ENCODE measurements around the gene CADM4. TPM values are rescaled to one million over a fixed set of nuclear protein-coding genes. Genes with fewer than 3 reads are reported as not detected.

CADM4 gene
- total RNA-seq, 4 donors from 2014 or later = 19.8 to 52.5 (median 31.6) TPM

DNA sequence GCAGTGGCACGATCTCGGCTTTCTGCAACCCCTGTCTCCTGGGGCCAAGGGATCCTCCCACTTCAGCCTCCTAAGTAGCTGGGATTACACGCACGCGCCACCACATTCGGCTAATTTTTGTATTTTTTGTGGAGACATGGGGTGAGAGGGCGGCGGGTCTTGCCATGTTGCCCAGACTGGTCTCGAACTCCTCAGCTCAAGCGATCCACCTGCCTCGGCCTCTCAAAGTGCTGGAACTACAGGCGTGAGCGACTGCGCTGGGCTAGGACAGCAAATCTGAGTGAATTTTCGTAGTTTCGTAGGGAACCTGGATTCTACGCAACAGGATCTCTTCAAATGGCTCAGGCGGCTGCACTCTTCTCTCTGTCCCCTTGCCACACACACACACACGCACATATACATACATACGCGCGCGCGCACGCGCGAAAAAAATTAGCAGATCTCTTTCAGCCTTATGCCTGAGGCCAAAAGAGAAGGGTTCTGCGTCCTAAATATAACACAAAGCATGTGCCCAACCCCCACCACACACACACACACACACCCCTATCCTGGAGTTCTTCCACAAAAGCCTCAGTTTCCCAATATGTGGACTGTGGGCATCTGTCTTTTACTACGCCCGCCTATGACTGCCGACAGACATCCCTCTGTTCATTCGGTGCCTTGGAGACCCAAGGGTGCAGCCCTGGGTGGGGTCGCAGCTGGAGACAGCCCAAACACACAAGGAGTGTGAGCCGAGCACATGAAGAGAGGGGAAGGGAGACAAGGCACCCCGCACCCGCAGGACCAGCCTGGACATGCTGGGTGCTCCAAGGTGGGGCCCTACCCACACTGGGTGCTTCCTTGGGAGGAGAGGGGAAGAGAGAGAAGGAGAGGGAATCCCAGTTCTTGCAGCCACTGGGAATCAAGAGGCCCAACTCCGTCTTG lies 63.4 kb downstream of the CADM4 start:
- Histone ChIP-seq H3K4me1 (peaks cover 0 to 53% (median 6%) of the 10 kb centered on the region in 3 donors), H3K27ac (peak overlapping the region; percentile 80 to 88 (median 84)), H3K27me3 (no peaks in the 10 kb centered on the region), H3K4me3 (peak overlapping the region; percentile 83 to 99), H3K9me3 (no peaks in the 10 kb centered on the region), H3K36me3 (peaks cover 0 to 23% of the 10 kb centered on the region in 2 donors)
- TF ChIP-seq CTCF (IDR thresholded peaks at IDR 0.05) (no peak), POLR2A (IDR thresholded peaks at IDR 0.05) (no peak), POLR2AphosphoS5 (IDR thresholded peaks at IDR 0.05) (no peak), EP300 (IDR thresholded peaks at IDR 0.05) (no peak)
- peak; percentile 1 for ATAC-seq
- 59 to 76% methylated on average over 15 to 28 of the region's 37 CpGs for WGBS, 2 donors (ENCODE audit: low coverage in 1 of 2)

DNA sequence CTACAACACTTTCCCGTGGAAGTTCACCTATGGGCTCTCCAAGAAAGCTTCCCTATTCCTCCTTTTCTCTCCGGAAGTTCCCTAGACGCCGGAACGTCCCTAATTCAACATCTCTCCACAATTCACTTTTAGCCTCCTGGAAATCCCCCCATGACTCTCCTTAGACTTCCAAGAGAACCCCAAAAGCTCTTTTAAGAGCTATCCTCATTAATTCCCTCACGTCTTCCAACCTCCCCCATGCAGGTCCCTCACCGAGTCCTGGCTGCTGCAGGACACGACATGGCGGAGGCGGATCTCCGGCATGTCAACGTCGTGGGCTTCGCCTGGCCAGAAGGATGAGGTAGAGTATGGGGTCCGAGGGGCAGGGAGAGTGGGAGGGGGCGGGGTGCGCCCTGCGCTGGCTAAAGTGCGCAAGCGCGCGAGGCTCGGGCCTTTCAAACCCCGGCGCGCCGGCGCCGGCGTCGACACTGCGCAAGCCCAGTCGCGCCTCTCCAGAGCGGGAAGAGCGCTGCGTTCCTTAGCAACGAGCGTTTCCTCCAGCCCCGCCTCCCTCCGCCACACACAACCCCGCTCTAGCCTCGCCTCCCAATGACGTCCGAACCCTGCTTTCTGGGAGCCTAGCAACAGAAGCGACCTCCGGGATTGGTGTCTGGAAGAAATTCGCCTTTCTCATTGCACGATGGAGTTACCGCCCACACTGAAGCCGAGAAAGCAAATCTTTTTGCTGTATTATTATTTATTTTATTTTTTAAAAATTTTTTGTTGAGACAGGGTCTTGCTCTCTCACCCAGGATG lies 64.3 kb downstream of the CADM4 start, which contains the start of the genes PINLYP and XRCC1:
TSS of gene PINLYP (plus strand) at position 646 of the 795 bp plus-strand sequence. CDS start 1,391 bp downstream, outside the sequence.
TSS of gene XRCC1 (minus strand) at position 372 of the 795 bp plus-strand sequence. CDS start at position 303, 69 bp downstream.
- H3K9me3 ChIP-seq = no peaks in the 10 kb centered on the region
- H3K4me3 ChIP-seq = peak within 1 kb of the TSS; percentile 83 to 99
- H3K27me3 ChIP-seq = no peaks in the 10 kb centered on the region
- peaks cover 0 to 31% of the 10 kb centered on the region in 2 donors for H3K36me3 ChIP-seq
- peak; percentile 99 for ATAC-seq
- peak within 1 kb of the TSS; percentile 86 to 95 (median 88) for H3K27ac ChIP-seq
- WGBS, 2 donors (ENCODE audit: low coverage in 1 of 2) = 0% methylated on average over 10 to 13 of the region's 51 CpGs
- TF ChIP-seq CTCF (IDR thresholded peaks at IDR 0.05) (peak in 1 of 4 experiments; percentile 9), POLR2AphosphoS5 (IDR thresholded peaks at IDR 0.05) (peak; percentile 47), EP300 (IDR thresholded peaks at IDR 0.05) (no peak), POLR2A (IDR thresholded peaks at IDR 0.05) (peak in 1 of 2 donors; percentile 52)
- peaks cover 0 to 45% (median 4%) of the 10 kb centered on the region in 3 donors for H3K4me1 ChIP-seq

DNA sequence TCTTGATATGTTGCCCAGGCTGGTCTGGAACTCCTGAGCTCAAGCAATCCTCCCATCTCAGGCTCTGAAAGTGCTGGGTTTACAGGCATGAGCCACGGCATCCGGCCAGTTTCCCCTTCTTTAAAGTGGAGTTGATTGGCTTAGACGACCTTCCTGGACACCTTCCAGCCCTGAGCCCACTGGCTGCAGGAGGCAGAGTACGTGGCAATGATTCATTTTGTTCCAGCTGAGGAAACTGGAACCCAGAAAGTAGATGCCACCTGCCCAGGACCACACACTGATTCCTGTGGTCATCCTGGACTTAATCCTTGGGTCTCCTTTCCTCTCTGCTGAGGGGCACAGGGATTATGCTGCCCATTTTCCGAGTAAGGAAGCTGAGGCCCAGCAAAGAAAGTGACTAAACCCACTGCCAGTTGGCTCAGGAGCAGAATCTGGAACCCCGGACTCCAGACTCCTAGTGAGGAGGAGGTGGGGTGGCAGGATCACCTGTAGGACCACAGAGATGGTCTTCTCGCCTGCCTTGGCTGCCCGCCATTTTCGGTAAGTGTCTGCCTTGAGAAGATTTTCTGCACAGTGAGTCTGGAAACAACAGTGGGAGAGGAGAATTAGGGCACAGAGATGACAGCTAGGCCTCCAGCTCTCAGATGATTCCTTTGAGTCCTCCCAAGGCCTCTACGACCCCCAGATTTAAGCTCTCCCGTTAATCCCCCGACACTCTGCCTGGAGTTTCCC lies 65.1 kb downstream of the CADM4 start:
- H3K4me3 ChIP-seq = peak overlapping the region; percentile 83 to 99
- H3K36me3 ChIP-seq = peaks cover 0 to 38% of the 10 kb centered on the region in 2 donors
- H3K27ac ChIP-seq = peak overlapping the region; percentile 86 to 95 (median 88)
- peaks cover 0 to 37% (median 4%) of the 10 kb centered on the region in 3 donors for H3K4me1 ChIP-seq
- TF ChIP-seq POLR2AphosphoS5 (IDR thresholded peaks at IDR 0.05) (no peak), CTCF (IDR thresholded peaks at IDR 0.05) (no peak)
- no peak for ATAC-seq
- no peaks in the 10 kb centered on the region for H3K27me3 ChIP-seq
- WGBS, 2 donors (ENCODE audit: low coverage in 1 of 2) = 20 to 26% methylated on average over 10 to 11 of the region's 12 CpGs
- H3K9me3 ChIP-seq = no peaks in the 10 kb centered on the region

Small RNA genes lying within 50 kb of the gene (small RNA-seq; reads per million reads assigned to genes)
- 0 reads per million in 4 donors for gene RN7SL368P

Other genes starting within 250 kb of the CADM4 start
- gene TEX101, start 225.0 kb downstream of the CADM4 start, total RNA-seq = not detected
- gene LYPD3, start 174.2 kb downstream of the CADM4 start, total RNA-seq = 1 to 10 TPM in 3 of 4 donors, under 1 TPM in 1; 0.39 to 8.4 (median 2.7) TPM
- 10 to 100 TPM in 3 of 4 donors, 1 to 10 TPM in 1; 8.8 to 38.1 (median 14.9) TPM for gene PHLDB3, start 135.1 kb downstream of the CADM4 start, total RNA-seq
- gene ETHE1, start 112.6 kb downstream of the CADM4 start, total RNA-seq = 10 to 100 TPM; 33.3 to 55.9 (median 52.3) TPM
- gene ZNF575, start 106.7 kb downstream of the CADM4 start, total RNA-seq = 1 to 10 TPM in 1 of 4 donors, under 1 TPM in 1, not detected in 2; 0.66 to 3.3 TPM
- 10 to 100 TPM; 17.9 to 31.0 (median 22.6) TPM for gene XRCC1, start 64.3 kb downstream of the CADM4 start, total RNA-seq
- gene PINLYP, start 64.0 kb downstream of the CADM4 start, total RNA-seq = 1 to 10 TPM; 2.3 to 9.4 (median 6.7) TPM
- gene IRGQ, start 43.7 kb downstream of the CADM4 start, total RNA-seq = 10 to 100 TPM; 25.5 to 38.5 (median 27.8) TPM
- 10 to 100 TPM; 10.8 to 19.9 (median 14.2) TPM for gene ZNF576, start 43.3 kb downstream of the CADM4 start, total RNA-seq
- under 1 TPM in 1 of 4 donors, not detected in 3; 0.13 TPM for gene SRRM5, start 27.8 kb downstream of the CADM4 start, total RNA-seq
- 10 to 100 TPM; 33.9 to 54.1 (median 45.0) TPM for gene ZNF428, start 20.2 kb downstream of the CADM4 start, total RNA-seq
- gene PLAUR, start 30.3 kb upstream of the CADM4 start, total RNA-seq = 10 to 100 TPM in 3 of 4 donors, 1 to 10 TPM in 1; 3.4 to 25.8 (median 15.7) TPM
- gene IRGC, start 76.2 kb upstream of the CADM4 start, total RNA-seq = not detected
- gene SMG9, start 115.1 kb upstream of the CADM4 start, total RNA-seq = 10 to 100 TPM in 3 of 4 donors, 1 to 10 TPM in 1; 8.9 to 25.9 (median 17.9) TPM
- gene KCNN4, start 141.1 kb upstream of the CADM4 start, total RNA-seq = 1 to 10 TPM; 1.8 to 7.1 (median 3.4) TPM
- 1 to 10 TPM; 3.1 to 9.8 (median 5.2) TPM for gene LYPD5, start 162.6 kb upstream of the CADM4 start, total RNA-seq
- 10 to 100 TPM in 3 of 4 donors, 1 to 10 TPM in 1; 9.6 to 11.4 (median 10.5) TPM for gene ZNF283, start 187.5 kb upstream of the CADM4 start, total RNA-seq
- 1 to 10 TPM; 2.3 to 5.0 (median 3.9) TPM for gene ZNF404, start 244.1 kb upstream of the CADM4 start, total RNA-seq